ENCODE results near the gene REEP6. TPM values are rescaled to one million over a fixed set of nuclear protein-coding genes. Genes with fewer than 3 reads are reported as not detected.

The REEP6 gene
- total and polyA plus RNA-seq, 4 donors: 16.4 to 449 (median 201) TPM

DNA sequence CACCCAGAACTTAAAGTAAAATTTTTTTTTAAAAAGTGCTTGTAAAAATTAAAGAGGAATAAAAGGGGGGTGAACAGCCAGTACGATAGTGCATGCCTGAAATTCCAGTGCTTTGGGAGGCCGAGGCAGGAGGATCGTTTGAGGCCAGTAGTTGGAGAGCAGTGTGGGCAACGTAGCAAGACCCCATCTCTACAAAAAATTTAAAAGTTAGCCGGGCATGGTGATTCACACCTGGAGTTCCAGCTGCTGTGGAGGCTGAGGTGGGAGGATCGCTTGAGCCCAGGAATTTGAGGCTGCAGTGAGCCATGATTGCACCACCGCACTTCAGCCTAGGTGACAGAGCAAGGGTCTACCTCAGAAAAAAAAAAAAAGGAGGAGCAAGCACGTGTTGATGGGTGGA is 14.0 kb downstream of the REEP6 start:
- H3K36me3 ChIP-seq (ENCODE audit: control insufficient read depth in 4 of 4, insufficient read depth in 3 of 4, low read depth in 1 of 4, low read length in 3 of 4): no peaks in the 10 kb centered on the region
- no peak for DNase-seq (ENCODE audit: low spot score)
- H3K4me1 ChIP-seq (ENCODE audit: control insufficient read depth in 4 of 4, insufficient read depth in 4 of 4, low read length in 3 of 4): peaks cover 6 to 26% (median 14%) of the 10 kb centered on the region in 4 donors
- no peak overlapping the region for H3K9ac ChIP-seq (ENCODE audit: low read depth in 1 of 2, low read length in 2 of 2)
- no peaks in the 10 kb centered on the region for H3K27me3 ChIP-seq (ENCODE audit: control insufficient read depth in 4 of 4, insufficient read depth in 4 of 4, low read length in 3 of 4)
- no peak overlapping the region for H3K27ac ChIP-seq (ENCODE audit: low read depth in 1 of 2, low read length in 2 of 2)
- H3K9me3 ChIP-seq (ENCODE audit: control insufficient read depth in 4 of 4, low read length in 3 of 4): no peaks in the 10 kb centered on the region
- no peak overlapping the region for H3K4me3 ChIP-seq (ENCODE audit: low read depth in 1 of 3, low read length in 3 of 3)
- TF ChIP-seq JUND (IDR thresholded peaks at IDR 0.05) (no peak), HNF4A (conservative IDR thresholded peaks at IDR 0.05) (no peak), RAD21 (IDR thresholded peaks at IDR 0.05) (no peak), EGR1 (IDR thresholded peaks at IDR 0.05; ENCODE audit: low read depth in 2 of 2) (no peak)
- TF ChIP-seq, protein P1, sequence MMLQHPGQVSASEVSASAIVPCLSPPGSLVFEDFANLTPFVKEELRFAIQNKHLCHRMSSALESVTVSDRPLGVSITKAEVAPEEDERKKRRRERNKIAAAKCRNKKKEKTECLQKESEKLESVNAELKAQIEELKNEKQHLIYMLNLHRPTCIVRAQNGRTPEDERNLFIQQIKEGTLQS (IDR thresholded peaks at IDR 0.05): no peak
- WGBS: 84% methylated on average over 8 of the region's 8 CpGs

DNA sequence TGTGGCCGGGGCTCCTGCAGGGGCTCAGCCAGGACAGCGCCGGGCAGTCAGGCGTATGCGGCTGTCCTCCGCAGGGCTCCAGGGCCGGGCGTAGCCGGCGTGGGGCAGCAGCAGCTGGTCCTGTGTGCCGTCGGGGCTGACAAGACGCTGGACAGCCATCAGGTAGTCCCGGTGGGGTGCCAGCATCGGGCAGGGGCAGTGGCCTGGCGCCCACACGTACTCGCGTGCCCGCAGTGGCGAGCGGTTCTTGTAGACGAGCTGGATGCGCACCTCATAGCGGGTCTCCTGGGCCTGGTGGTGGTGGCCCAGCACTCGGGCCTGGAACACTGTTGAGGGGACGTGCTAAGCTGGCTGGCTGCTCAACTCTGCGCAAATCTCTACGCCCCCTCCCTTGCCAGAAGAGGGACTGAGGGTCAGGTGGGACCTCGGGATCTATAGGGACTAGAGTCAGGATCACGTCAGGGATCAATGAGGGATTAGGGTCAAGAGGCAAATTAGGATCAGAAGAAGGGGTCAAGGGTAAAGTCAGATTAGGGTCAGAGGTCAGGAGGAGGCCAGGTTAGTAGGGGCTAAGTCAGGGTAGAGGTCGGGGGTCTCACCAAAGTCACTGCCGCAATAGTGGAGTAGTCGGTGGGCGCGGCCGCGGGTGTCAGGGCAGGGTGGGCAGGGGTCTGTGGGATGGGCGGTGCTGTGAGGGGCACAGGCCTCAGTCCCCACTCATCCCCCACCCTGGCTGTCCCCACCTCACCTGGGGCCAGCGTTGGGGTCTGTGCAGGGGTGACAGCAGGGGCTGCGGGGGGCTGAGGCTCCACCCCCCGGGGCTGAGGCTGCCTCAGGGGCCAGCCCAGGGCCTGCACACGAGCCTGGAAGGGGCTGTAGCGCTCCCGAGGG is 15.3 kb downstream of the REEP6 start:
- no peak overlapping the region for H3K9ac ChIP-seq (ENCODE audit: low read depth in 1 of 2, low read length in 2 of 2)
- WGBS: 94% methylated on average over 45 of the region's 45 CpGs
- H3K9me3 ChIP-seq (ENCODE audit: control insufficient read depth in 4 of 4, low read length in 3 of 4): no peaks in the 10 kb centered on the region
- no peaks in the 10 kb centered on the region for H3K36me3 ChIP-seq (ENCODE audit: control insufficient read depth in 4 of 4, insufficient read depth in 3 of 4, low read depth in 1 of 4, low read length in 3 of 4)
- H3K4me3 ChIP-seq (ENCODE audit: low read depth in 1 of 3, low read length in 3 of 3): no peak overlapping the region
- no peak for TF ChIP-seq HNF4G (IDR thresholded peaks at IDR 0.05)
- TF ChIP-seq GABPA (IDR thresholded peaks at IDR 0.05 in 1 of 2, conservative IDR thresholded peaks at IDR 0.05 in 1 of 2): no peak
- TF ChIP-seq, protein P2, sequence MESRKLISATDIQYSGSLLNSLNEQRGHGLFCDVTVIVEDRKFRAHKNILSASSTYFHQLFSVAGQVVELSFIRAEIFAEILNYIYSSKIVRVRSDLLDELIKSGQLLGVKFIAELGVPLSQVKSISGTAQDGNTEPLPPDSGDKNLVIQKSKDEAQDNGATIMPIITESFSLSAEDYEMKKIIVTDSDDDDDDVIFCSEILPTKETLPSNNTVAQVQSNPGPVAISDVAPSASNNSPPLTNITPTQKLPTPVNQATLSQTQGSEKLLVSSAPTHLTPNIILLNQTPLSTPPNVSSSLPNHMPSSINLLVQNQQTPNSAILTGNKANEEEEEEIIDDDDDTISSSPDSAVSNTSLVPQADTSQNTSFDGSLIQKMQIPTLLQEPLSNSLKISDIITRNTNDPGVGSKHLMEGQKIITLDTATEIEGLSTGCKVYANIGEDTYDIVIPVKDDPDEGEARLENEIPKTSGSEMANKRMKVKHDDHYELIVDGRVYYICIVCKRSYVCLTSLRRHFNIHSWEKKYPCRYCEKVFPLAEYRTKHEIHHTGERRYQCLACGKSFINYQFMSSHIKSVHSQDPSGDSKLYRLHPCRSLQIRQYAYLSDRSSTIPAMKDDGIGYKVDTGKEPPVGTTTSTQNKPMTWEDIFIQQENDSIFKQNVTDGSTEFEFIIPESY (IDR thresholded peaks at IDR 0.05): no peak
- TF ChIP-seq, protein P3, sequence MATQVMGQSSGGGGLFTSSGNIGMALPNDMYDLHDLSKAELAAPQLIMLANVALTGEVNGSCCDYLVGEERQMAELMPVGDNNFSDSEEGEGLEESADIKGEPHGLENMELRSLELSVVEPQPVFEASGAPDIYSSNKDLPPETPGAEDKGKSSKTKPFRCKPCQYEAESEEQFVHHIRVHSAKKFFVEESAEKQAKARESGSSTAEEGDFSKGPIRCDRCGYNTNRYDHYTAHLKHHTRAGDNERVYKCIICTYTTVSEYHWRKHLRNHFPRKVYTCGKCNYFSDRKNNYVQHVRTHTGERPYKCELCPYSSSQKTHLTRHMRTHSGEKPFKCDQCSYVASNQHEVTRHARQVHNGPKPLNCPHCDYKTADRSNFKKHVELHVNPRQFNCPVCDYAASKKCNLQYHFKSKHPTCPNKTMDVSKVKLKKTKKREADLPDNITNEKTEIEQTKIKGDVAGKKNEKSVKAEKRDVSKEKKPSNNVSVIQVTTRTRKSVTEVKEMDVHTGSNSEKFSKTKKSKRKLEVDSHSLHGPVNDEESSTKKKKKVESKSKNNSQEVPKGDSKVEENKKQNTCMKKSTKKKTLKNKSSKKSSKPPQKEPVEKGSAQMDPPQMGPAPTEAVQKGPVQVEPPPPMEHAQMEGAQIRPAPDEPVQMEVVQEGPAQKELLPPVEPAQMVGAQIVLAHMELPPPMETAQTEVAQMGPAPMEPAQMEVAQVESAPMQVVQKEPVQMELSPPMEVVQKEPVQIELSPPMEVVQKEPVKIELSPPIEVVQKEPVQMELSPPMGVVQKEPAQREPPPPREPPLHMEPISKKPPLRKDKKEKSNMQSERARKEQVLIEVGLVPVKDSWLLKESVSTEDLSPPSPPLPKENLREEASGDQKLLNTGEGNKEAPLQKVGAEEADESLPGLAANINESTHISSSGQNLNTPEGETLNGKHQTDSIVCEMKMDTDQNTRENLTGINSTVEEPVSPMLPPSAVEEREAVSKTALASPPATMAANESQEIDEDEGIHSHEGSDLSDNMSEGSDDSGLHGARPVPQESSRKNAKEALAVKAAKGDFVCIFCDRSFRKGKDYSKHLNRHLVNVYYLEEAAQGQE (IDR thresholded peaks at IDR 0.05): no peak
- TF ChIP-seq, protein P4, sequence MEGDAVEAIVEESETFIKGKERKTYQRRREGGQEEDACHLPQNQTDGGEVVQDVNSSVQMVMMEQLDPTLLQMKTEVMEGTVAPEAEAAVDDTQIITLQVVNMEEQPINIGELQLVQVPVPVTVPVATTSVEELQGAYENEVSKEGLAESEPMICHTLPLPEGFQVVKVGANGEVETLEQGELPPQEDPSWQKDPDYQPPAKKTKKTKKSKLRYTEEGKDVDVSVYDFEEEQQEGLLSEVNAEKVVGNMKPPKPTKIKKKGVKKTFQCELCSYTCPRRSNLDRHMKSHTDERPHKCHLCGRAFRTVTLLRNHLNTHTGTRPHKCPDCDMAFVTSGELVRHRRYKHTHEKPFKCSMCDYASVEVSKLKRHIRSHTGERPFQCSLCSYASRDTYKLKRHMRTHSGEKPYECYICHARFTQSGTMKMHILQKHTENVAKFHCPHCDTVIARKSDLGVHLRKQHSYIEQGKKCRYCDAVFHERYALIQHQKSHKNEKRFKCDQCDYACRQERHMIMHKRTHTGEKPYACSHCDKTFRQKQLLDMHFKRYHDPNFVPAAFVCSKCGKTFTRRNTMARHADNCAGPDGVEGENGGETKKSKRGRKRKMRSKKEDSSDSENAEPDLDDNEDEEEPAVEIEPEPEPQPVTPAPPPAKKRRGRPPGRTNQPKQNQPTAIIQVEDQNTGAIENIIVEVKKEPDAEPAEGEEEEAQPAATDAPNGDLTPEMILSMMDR (IDR thresholded peaks at IDR 0.05; ENCODE audit: low read depth, low read length, missing input control): no peak
- TF ChIP-seq EGR1 (IDR thresholded peaks at IDR 0.05; ENCODE audit: low read depth in 2 of 2): no peak
- no peak for TF ChIP-seq FOXA2 (IDR thresholded peaks at IDR 0.05)
- TF ChIP-seq NR2F2 (IDR thresholded peaks at IDR 0.05): no peak
- TF ChIP-seq RXRA (IDR thresholded peaks at IDR 0.05): no peak
- TF ChIP-seq, protein P1 (IDR thresholded peaks at IDR 0.05): no peak
- TF ChIP-seq, protein P5, sequence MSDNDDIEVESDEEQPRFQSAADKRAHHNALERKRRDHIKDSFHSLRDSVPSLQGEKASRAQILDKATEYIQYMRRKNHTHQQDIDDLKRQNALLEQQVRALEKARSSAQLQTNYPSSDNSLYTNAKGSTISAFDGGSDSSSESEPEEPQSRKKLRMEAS (IDR thresholded peaks at IDR 0.05): no peak
- TF ChIP-seq SP1 (IDR thresholded peaks at IDR 0.05): no peak
- no peak for TF ChIP-seq JUND (IDR thresholded peaks at IDR 0.05)
- TF ChIP-seq FOXA1 (IDR thresholded peaks at IDR 0.05): no peak
- no peak for DNase-seq (ENCODE audit: low spot score)
- peaks cover 3 to 28% (median 12%) of the 10 kb centered on the region in 4 donors for H3K4me1 ChIP-seq (ENCODE audit: control insufficient read depth in 4 of 4, insufficient read depth in 4 of 4, low read length in 3 of 4)
- H3K27me3 ChIP-seq (ENCODE audit: control insufficient read depth in 4 of 4, insufficient read depth in 4 of 4, low read length in 3 of 4): no peaks in the 10 kb centered on the region
- H3K27ac ChIP-seq (ENCODE audit: low read depth in 1 of 2, low read length in 2 of 2): no peak overlapping the region
